SJCRH30 (cell line): Measurements from ENCODE around the gene KREMEN1. TPM values are rescaled to one million over a fixed set of nuclear protein-coding genes. Genes with fewer than 3 reads are reported as not detected.
A peak's percentile ranks its signal among the peaks of the same experiment; 100 is the strongest.

Source experiments
- DNase-seq, 2 experiments: peaks; one replicate each; pipeline ENCODE4 v3.0.0-alpha.2; 2015 to 2020
- H3K27ac ChIP-seq: fragments of 250-450 bp; sonication (Bioruptor Pico); 2 replicates; pipeline ENCODE4 v1.5.1; 2020; ENCODE audit warnings: mild to moderate bottlenecking, moderate library complexity
- H3K27me3 ChIP-seq: fragments of 250-450 bp; sonication (Bioruptor Pico); 2 replicates; pipeline ENCODE4 v1.5.1; 2020; ENCODE audit warnings: mild to moderate bottlenecking, moderate library complexity
- H3K36me3 ChIP-seq: fragments of 250-450 bp; sonication (Bioruptor Pico); 2 replicates; pipeline ENCODE4 v1.5.1; 2020; ENCODE audit warnings: mild to moderate bottlenecking, moderate library complexity
- H3K4me1 ChIP-seq: fragments of 250-450 bp; sonication (Bioruptor Pico); 2 replicates; pipeline ENCODE4 v1.5.1; 2020; ENCODE audit warnings: mild to moderate bottlenecking, moderate library complexity
- H3K4me3 ChIP-seq: fragments of 250-450 bp; sonication (Bioruptor Pico); 2 replicates; pipeline ENCODE4 v1.5.1; 2020; ENCODE audit warnings: mild to moderate bottlenecking, moderate library complexity
- H3K9me3 ChIP-seq: fragments of 250-450 bp; sonication (Bioruptor Pico); replicated peaks from 2 replicates; pipeline ENCODE4 v1.5.1; 2020; ENCODE audit warnings: mild to moderate bottlenecking, moderate library complexity
- total RNA-seq: library from RNA; depleted of rRNA; stranded (reverse); fragments of >200 nt; shearing (Covaris generic); gene quantifications from 2 replicates; pipeline ENCODE4 v1.2.3, GENCODE V29; 2014

KREMEN1 gene
- total RNA-seq, 1 experiment from 2014 or later: 45.7 TPM

GRCh38 chr22:29096736-29097669 lies 24.2 kb downstream of the KREMEN1 start:
- H3K9me3 ChIP-seq: no peaks in the 10 kb centered on the region
- peaks cover 18% of the 10 kb centered on the region for H3K36me3 ChIP-seq
- peak; percentile 81 to 92 for DNase-seq
- H3K27me3 ChIP-seq: no peaks in the 10 kb centered on the region
- peaks cover 47% of the 10 kb centered on the region for H3K4me1 ChIP-seq
- H3K4me3 ChIP-seq: no peak overlapping the region
- H3K27ac ChIP-seq: peak overlapping the region; percentile 39

DNA sequence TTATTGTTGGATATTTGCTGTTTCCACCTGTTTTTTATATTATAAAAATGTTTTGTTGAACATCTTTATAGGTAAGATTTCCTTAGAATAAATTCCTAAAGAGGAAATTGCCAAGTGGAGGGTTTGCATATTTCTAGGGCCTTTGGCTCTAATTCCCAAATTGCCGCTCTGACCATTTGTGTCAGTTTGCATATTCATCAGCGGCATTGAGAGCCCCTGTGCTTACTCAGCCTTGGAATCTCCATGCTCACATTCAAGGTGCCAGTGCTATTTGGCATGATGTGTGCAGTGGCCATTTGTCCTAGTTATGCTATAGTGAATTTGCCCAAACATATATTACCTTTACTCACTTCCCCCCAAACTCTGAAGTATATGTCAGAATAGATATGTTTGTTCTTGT lies 25.5 kb downstream of the KREMEN1 start:
- Histone ChIP-seq H3K4me1 (peaks cover 40% of the 10 kb centered on the region), H3K4me3 (no peak overlapping the region), H3K36me3 (peaks cover 21% of the 10 kb centered on the region), H3K9me3 (no peaks in the 10 kb centered on the region), H3K27me3 (no peaks in the 10 kb centered on the region), H3K27ac (no peak overlapping the region)
- no peak for DNase-seq

DNA sequence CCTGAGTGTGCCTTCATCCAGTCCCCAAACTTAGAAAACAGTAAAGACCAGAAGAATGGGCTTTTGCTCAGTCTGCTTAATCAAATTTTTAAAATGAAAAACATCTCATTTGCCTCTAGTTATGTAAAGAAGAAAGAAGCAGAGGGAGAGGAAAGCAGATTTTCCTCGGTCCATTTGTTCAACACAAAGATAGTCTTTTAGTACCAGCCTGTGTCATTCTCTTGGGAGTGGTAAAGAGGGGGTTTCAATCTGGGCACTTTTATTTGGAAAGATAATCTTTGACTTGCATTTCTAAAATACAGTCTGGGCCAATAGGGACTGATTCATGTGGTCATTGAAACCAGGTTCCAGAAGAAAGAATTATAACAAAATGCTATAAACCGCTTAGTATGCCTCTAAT lies 29.5 kb downstream of the KREMEN1 start:
- peaks cover 14% of the 10 kb centered on the region; the same call in 1 of the 2 replicates for H3K36me3 ChIP-seq

GRCh38 chr22:29103121-29103520 lies 30.3 kb downstream of the KREMEN1 start:
- Histone ChIP-seq H3K27ac (no peak overlapping the region), H3K36me3 (peaks cover 14% of the 10 kb centered on the region; the same call in 1 of the 2 replicates), H3K27me3 (no peaks in the 10 kb centered on the region), H3K4me3 (no peak overlapping the region), H3K4me1 (peaks cover 20% of the 10 kb centered on the region), H3K9me3 (no peaks in the 10 kb centered on the region)
- DNase-seq: no peak

More for the DNA sequence above, 29.5 kb downstream of the KREMEN1 start:
- Histone ChIP-seq H3K27me3 (no peaks in the 10 kb centered on the region), H3K4me3 (no peak overlapping the region), H3K9me3 (no peaks in the 10 kb centered on the region), H3K27ac (no peak overlapping the region), H3K4me1 (peaks cover 20% of the 10 kb centered on the region)
- DNase-seq: no peak

GRCh38 chr22:29105468-29105867 lies 32.6 kb downstream of the KREMEN1 start:
- Histone ChIP-seq H3K27me3 (no peaks in the 10 kb centered on the region), H3K27ac (no peak overlapping the region), H3K9me3 (no peaks in the 10 kb centered on the region), H3K4me3 (no peak overlapping the region), H3K36me3 (peaks cover 7% of the 10 kb centered on the region; the same call in 1 of the 2 replicates), H3K4me1 (peaks cover 22% of the 10 kb centered on the region)
- DNase-seq: no peak

DNA sequence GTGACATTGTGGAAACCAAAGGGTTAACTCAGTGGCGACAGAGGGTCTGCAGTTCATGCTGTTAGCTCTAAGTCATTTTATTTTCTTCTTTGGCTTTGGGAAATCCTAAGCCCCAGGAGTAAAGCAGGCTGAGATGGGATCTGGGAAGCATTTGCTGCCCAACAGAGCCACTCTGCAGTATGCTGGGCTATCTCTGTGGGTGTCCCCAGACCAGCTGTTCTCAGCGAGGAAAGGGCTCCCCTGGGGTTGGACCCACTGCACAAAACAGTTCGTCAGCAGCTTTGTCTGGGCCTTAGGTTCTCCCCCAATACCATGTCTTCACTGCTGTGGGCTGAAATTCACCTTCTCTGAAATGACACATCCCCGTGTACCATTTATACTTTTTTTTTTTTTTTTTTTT lies 34.0 kb downstream of the KREMEN1 start:
- Histone ChIP-seq H3K4me1 (peaks cover 23% of the 10 kb centered on the region), H3K9me3 (no peaks in the 10 kb centered on the region), H3K36me3 (0 out of 2 replicates have a peak, but pooled peaks cover 4% of the 10 kb centered on the region), H3K27me3 (no peaks in the 10 kb centered on the region), H3K4me3 (no peak overlapping the region), H3K27ac (peak overlapping the region; percentile 59)
- peak; percentile 88 to 91 for DNase-seq

DNA sequence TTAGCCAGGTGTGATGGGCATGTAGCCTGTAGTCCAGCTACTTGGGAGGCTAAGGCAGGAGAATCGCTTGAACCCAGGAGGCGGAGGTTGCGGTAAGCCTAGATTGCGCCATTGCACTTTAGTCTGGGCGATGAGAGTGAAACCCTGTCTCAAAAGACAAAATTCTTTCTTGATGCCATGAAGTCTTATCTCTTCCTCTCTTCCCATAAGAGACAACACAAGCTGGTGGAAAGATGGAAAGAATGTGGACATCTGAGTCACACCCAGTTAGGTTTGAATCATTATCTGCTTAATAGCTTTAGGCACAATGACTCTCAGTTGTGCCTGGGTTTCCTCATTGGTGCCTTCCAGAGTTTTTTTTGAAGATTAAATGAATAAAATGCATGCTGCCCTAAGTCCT lies 35.3 kb downstream of the KREMEN1 start:
- Histone ChIP-seq H3K4me1 (peaks cover 31% of the 10 kb centered on the region), H3K4me3 (no peak overlapping the region), H3K9me3 (no peaks in the 10 kb centered on the region), H3K36me3 (0 out of 2 replicates have a peak, but pooled peaks cover 4% of the 10 kb centered on the region), H3K27me3 (no peaks in the 10 kb centered on the region), H3K27ac (no peak overlapping the region)
- DNase-seq: no peak

DNA sequence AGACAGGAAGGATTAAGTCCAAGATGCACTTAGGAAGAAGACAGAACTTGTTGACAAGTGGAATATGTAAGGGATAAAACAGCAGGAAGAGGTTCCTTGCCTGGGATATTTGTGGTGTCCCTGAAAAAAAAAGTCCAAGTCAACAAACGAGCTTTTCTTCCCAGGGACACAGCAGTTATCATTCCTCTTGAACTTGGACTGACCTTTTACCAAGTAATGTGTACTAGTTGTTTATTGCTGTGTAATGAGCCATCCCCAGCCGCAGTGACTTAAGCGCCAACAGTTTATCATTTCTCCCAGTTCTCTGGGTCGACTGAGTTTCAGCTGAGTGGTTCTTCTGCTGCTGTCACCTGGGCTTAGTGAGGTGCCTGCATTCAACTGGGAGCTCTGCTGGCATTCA lies 37.0 kb downstream of the KREMEN1 start:
- no peaks in the 10 kb centered on the region for H3K27me3 ChIP-seq

GRCh38 chr22:29110946-29111345 lies 38.1 kb downstream of the KREMEN1 start:
- H3K27ac ChIP-seq: no peak overlapping the region

More for the DNA sequence above, 37.0 kb downstream of the KREMEN1 start:
- DNase-seq: no peak
- Histone ChIP-seq H3K9me3 (no peaks in the 10 kb centered on the region), H3K4me1 (peaks cover 31% of the 10 kb centered on the region), H3K27ac (no peak overlapping the region), H3K36me3 (no peaks in the 10 kb centered on the region), H3K4me3 (no peak overlapping the region)

GRCh38 chr22:29112121-29112520 lies 39.3 kb downstream of the KREMEN1 start:
- Histone ChIP-seq H3K36me3 (no peaks in the 10 kb centered on the region), H3K27ac (no peak overlapping the region), H3K4me3 (no peak overlapping the region), H3K27me3 (no peaks in the 10 kb centered on the region), H3K9me3 (no peaks in the 10 kb centered on the region), H3K4me1 (peaks cover 40% of the 10 kb centered on the region)
- DNase-seq: peak in 1 of 2 experiments; percentile 37

More at GRCh38 chr22:29110946-29111345, 38.1 kb downstream of the KREMEN1 start:
- H3K9me3 ChIP-seq: no peaks in the 10 kb centered on the region
- no peaks in the 10 kb centered on the region for H3K36me3 ChIP-seq
- no peak overlapping the region for H3K4me3 ChIP-seq
- H3K4me1 ChIP-seq: peaks cover 36% of the 10 kb centered on the region
- DNase-seq: no peak
- no peaks in the 10 kb centered on the region for H3K27me3 ChIP-seq

DNA sequence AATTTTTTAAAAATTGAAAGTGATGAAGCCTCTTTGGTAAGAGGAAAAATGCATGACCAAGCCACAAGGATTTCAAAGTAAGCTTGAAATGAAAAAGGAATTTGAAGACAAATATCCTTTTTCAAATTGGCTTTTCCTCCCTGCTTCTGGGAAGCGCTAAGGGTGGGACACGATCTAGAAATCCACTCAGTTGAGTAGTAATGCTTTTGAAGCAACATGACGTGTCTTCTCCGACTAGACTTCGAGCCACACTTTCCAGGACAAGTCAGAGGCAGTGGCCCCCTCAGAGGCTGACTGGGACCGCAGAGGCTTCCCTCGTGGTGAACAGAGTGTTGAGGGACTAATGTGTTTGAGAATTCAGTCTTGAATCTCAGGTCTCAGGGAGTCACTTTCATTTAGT lies 39.8 kb downstream of the KREMEN1 start:
- Histone ChIP-seq H3K27me3 (no peaks in the 10 kb centered on the region), H3K36me3 (no peaks in the 10 kb centered on the region)
- DNase-seq: no peak

GRCh38 chr22:29113319-29113718 lies 40.5 kb downstream of the KREMEN1 start:
- no peak for DNase-seq
- no peaks in the 10 kb centered on the region for H3K27me3 ChIP-seq

More for the DNA sequence above, 39.8 kb downstream of the KREMEN1 start:
- Histone ChIP-seq H3K27ac (no peak overlapping the region), H3K9me3 (no peaks in the 10 kb centered on the region), H3K4me3 (no peak overlapping the region), H3K4me1 (peaks cover 35% of the 10 kb centered on the region)

DNA sequence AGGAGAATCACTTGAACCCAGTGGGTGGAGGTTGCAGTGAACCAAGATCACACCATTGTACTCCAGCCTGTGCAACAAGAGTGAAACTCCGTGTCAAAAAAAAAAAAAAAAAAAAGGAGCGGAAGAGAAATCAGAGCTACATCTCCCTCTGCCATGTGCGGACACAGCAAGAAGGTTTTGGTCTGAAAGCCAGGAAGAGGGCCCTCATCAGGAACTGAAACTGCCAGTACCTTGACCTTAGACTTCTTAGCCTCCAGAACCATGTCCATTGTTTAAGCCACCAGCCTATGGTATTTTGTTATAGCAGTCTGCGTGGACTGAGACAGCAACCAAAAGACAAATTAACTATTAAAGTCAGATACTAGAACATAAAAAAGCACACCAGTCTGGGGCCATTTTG lies 41.6 kb downstream of the KREMEN1 start:
- Histone ChIP-seq H3K27ac (no peak overlapping the region), H3K36me3 (no peaks in the 10 kb centered on the region), H3K9me3 (no peaks in the 10 kb centered on the region), H3K4me1 (peaks cover 30% of the 10 kb centered on the region), H3K4me3 (no peak overlapping the region), H3K27me3 (no peaks in the 10 kb centered on the region)
- DNase-seq: no peak

More at GRCh38 chr22:29113319-29113718, 40.5 kb downstream of the KREMEN1 start:
- no peak overlapping the region for H3K27ac ChIP-seq
- no peaks in the 10 kb centered on the region for H3K9me3 ChIP-seq
- no peaks in the 10 kb centered on the region for H3K36me3 ChIP-seq
- no peak overlapping the region for H3K4me3 ChIP-seq
- H3K4me1 ChIP-seq: peaks cover 31% of the 10 kb centered on the region

GRCh38 chr22:29115682-29116288 lies 43.0 kb downstream of the KREMEN1 start:
- Histone ChIP-seq H3K9me3 (no peaks in the 10 kb centered on the region), H3K4me3 (no peak overlapping the region), H3K36me3 (no peaks in the 10 kb centered on the region), H3K4me1 (peaks cover 30% of the 10 kb centered on the region), H3K27ac (peak overlapping the region; percentile 36), H3K27me3 (no peaks in the 10 kb centered on the region)
- peak; percentile 55 to 81 for DNase-seq
